Measurements from ENCODE around the gene PMPCA. TPM values are rescaled to one million over a fixed set of nuclear protein-coding genes. Genes with fewer than 3 reads are reported as not detected.

Gene PMPCA
- total RNA-seq, 1 donor from 2014 or later, result 80.9 TPM

- no peaks in the 10 kb centered on the region for H3K27me3 ChIP-seq (ENCODE audit: low read depth)
- H3K4me3 ChIP-seq, result no peak overlapping the region
- DNase-seq, result no peak
- peaks cover 30% of the 10 kb centered on the region for H3K4me1 ChIP-seq
- intact Hi-C loops (cut with micrococcal nuclease), result no loop called here
- no peaks in the 10 kb centered on the region for H3K9me3 ChIP-seq (replicated peaks)
- peaks cover 45% of the 10 kb centered on the region for H3K36me3 ChIP-seq
- no peak for TF ChIP-seq CTCF (IDR thresholded peaks at IDR 0.05; ENCODE audit: borderline replicate concordance)
- H3K27ac ChIP-seq (replicated peaks), result no peak overlapping the region
These were observed 9.1 kb upstream of the PMPCA start for GRCh38 chr9:136401173-136401922.

GRCh38 chr9:136402067-136402466 lies 8.4 kb upstream of the PMPCA start:
- Histone ChIP-seq H3K9me3 (replicated peaks) (no peaks in the 10 kb centered on the region), H3K27ac (replicated peaks) (no peak overlapping the region), H3K4me3 (no peak overlapping the region), H3K4me1 (peaks cover 30% of the 10 kb centered on the region), H3K27me3 (ENCODE audit: low read depth) (no peaks in the 10 kb centered on the region), H3K36me3 (peaks cover 45% of the 10 kb centered on the region)
- TF ChIP-seq CTCF (IDR thresholded peaks at IDR 0.05; ENCODE audit: borderline replicate concordance), result no peak
- intact Hi-C loops (cut with micrococcal nuclease), result no loop called here
- no peak for DNase-seq

GRCh38 chr9:136403538-136403914 lies 6.9 kb upstream of the PMPCA start:
- intact Hi-C loops (cut with micrococcal nuclease), result no loop called here
- no peak for TF ChIP-seq CTCF (IDR thresholded peaks at IDR 0.05; ENCODE audit: borderline replicate concordance)
- peaks cover 49% of the 10 kb centered on the region for H3K36me3 ChIP-seq

GRCh38 chr9:136403915-136404800 lies 6.3 kb upstream of the PMPCA start:
- peaks cover 49% of the 10 kb centered on the region for H3K36me3 ChIP-seq
- H3K27ac ChIP-seq (replicated peaks), result no peak overlapping the region
- TF ChIP-seq CTCF (IDR thresholded peaks at IDR 0.05; ENCODE audit: borderline replicate concordance), result no peak
- H3K9me3 ChIP-seq (replicated peaks), result no peaks in the 10 kb centered on the region
- no peaks in the 10 kb centered on the region for H3K27me3 ChIP-seq (ENCODE audit: low read depth)
- intact Hi-C loops (cut with micrococcal nuclease), result no loop called here
- no peak overlapping the region for H3K4me3 ChIP-seq
- peaks cover 23% of the 10 kb centered on the region for H3K4me1 ChIP-seq
- DNase-seq, result no peak

More at GRCh38 chr9:136403538-136403914, 6.9 kb upstream of the PMPCA start:
- DNase-seq, result no peak
- Histone ChIP-seq H3K4me1 (peaks cover 26% of the 10 kb centered on the region), H3K27ac (replicated peaks) (no peak overlapping the region), H3K4me3 (no peak overlapping the region), H3K27me3 (ENCODE audit: low read depth) (no peaks in the 10 kb centered on the region), H3K9me3 (replicated peaks) (no peaks in the 10 kb centered on the region)

GRCh38 chr9:136404801-136405136 lies 5.7 kb upstream of the PMPCA start:
- intact Hi-C loops (cut with micrococcal nuclease), result no loop called here
- no peak for DNase-seq
- H3K36me3 ChIP-seq, result peaks cover 49% of the 10 kb centered on the region

More at GRCh38 chr9:136404801-136405136, 5.7 kb upstream of the PMPCA start:
- TF ChIP-seq CTCF (IDR thresholded peaks at IDR 0.05; ENCODE audit: borderline replicate concordance), result no peak
- H3K9me3 ChIP-seq (replicated peaks), result no peaks in the 10 kb centered on the region
- no peak overlapping the region for H3K4me3 ChIP-seq
- no peak overlapping the region for H3K27ac ChIP-seq (replicated peaks)
- no peaks in the 10 kb centered on the region for H3K27me3 ChIP-seq (ENCODE audit: low read depth)
- peaks cover 23% of the 10 kb centered on the region for H3K4me1 ChIP-seq
